A549 (cell line): ENCODE measurements around the gene UNC119B. TPM values are rescaled to one million over a fixed set of nuclear protein-coding genes. Genes with fewer than 3 reads are reported as not detected.

Experiments used
- ATAC-seq, 2 experiments: fragments of 200-7000 bp in 1 of 2; fragments of >200 bp in 1 of 2; cut with Nextera tagmentation in 1 of 2; cut with Tn5 transposase in 1 of 2; 3 replicates each; pipeline versions ENCODE4 v1.8.0 to v1.9.1; 2018 to 2020; ENCODE audit warnings: mild to moderate bottlenecking in 1 of 2, moderate library complexity in 1 of 2
- CTCF ChIA-PET: fragments of 300-600 bp; sonication (Branson Sonifier 250); formaldehyde crosslinking; extraction: SDS; loops from one replicate; lab custom pipeline; 2021; ENCODE audit warnings: antibody characterized with exemption, inconsistent platforms; lab: Yijun Ruan, JAX
- POLR2A ChIA-PET: fragments of 350-600 bp; formaldehyde crosslinking; extraction: SDS; loops from one replicate; lab custom pipeline; 2021; ENCODE audit warnings: antibody characterized with exemption, inconsistent platforms; lab: Yijun Ruan, JAX
- DNase-seq, 2 experiments: peaks; one replicate each; pipeline versions ENCODE4 v3.0.0 to v3.0.0-alpha.2; 2011 to 2016; ENCODE audit warnings: low read depth in 1 of 2, low spot score in 1 of 2
- FAIRE-seq: peaks from 2 replicates; lab custom pipeline; 2011; peaks lifted over from hg19 to GRCh38; lab: Jason Lieb, UNC
- H3K27ac ChIP-seq, 2 experiments: fragments of >200 bp; sonication (Bioruptor Twin); formaldehyde crosslinking; 3 replicates each; pipeline ENCODE4 v1.5.1; 2016 to 2017
- H3K4me1 ChIP-seq: fragments of >200 bp; sonication (Bioruptor Twin); formaldehyde crosslinking; 3 replicates; pipeline ENCODE4 v1.6.1; 2016
- H3K4me2 ChIP-seq: fragments of >200 bp; sonication (Bioruptor Twin); formaldehyde crosslinking; 3 replicates; pipeline ENCODE4 v1.6.1; 2016
- H3K4me3 ChIP-seq: fragments of >200 bp; sonication (Bioruptor Twin); formaldehyde crosslinking; 3 replicates; pipeline ENCODE4 v1.5.1; 2016
- H3K9me3 ChIP-seq: fragments of >200 bp; sonication (Bioruptor Twin); formaldehyde crosslinking; 3 replicates; pipeline ENCODE4 v1.6.1; 2016
- CEBPB ChIP-seq, 2 experiments: fragments of >200 bp in 1 of 2; sonication (Bioruptor Twin) in 1 of 2; formaldehyde crosslinking in 1 of 2; IDR thresholded peaks; 2 replicates each; pipeline ENCODE4 v1.6.1; 2012 to 2016
- CHD2 ChIP-seq: fragments of 150-350 bp; IDR thresholded peaks from 2 replicates; pipeline ENCODE4 v1.6.1; 2014; ENCODE audit warnings: low read length; ENCODE audit not compliant: partially characterized antibody
- EHF ChIP-seq: fragments of 250-450 bp; sonication (Bioruptor Pico); IDR thresholded peaks from 2 replicates; pipeline ENCODE4 v1.5.0; 2020; ENCODE audit warnings: mild to moderate bottlenecking
- ELK1 ChIP-seq: fragments of 150-350 bp; IDR thresholded peaks from 2 replicates; pipeline ENCODE4 v1.6.1; 2014; ENCODE audit warnings: low read depth, mild to moderate bottlenecking, low read length
- FOXS1 ChIP-seq: fragments of 250-450 bp; sonication (Bioruptor Pico); IDR thresholded peaks from 2 replicates; pipeline ENCODE4 v1.5.0; 2020; ENCODE audit warnings: mild to moderate bottlenecking, moderate library complexity
- GATA3 ChIP-seq: IDR thresholded peaks from 2 replicates; pipeline ENCODE4 v1.6.1; 2012; ENCODE audit warnings: borderline replicate concordance
- HDAC2 ChIP-seq: fragments of 200-600 bp; sonication (generic); IDR thresholded peaks from 2 replicates; pipeline ENCODE4 v1.6.1; 2016
- HEYL ChIP-seq: fragments of 250-450 bp; sonication (Bioruptor Pico); IDR thresholded peaks from 2 replicates; pipeline ENCODE4 v1.8.0; 2021; ENCODE audit warnings: mild to moderate bottlenecking, moderate library complexity
- HOXA7 ChIP-seq: fragments of 250-450 bp; sonication (Bioruptor Pico); IDR thresholded peaks from 2 replicates; pipeline ENCODE4 v1.5.0; 2020; ENCODE audit warnings: mild to moderate bottlenecking, moderate library complexity
- KDM1A ChIP-seq: fragments of 200-600 bp; sonication (generic); IDR thresholded peaks from 2 replicates; pipeline ENCODE4 v1.6.1; 2016; ENCODE audit warnings: low read depth, mild to moderate bottlenecking
- KDM5A ChIP-seq: fragments of 200-600 bp; sonication (generic); IDR thresholded peaks from 2 replicates; pipeline ENCODE4 v1.6.1; 2016; ENCODE audit warnings: antibody characterized with exemption, mild to moderate bottlenecking
- MYC ChIP-seq: IDR thresholded peaks from 2 replicates; pipeline ENCODE4 v1.6.1; 2012; ENCODE audit warnings: mild to moderate bottlenecking, inconsistent platforms, low read length, improper control_type of control experiment, borderline replicate concordance
- PBX3 ChIP-seq: IDR thresholded peaks from 2 replicates; pipeline ENCODE4 v1.6.1; 2012
- PHF8 ChIP-seq: fragments of 200-600 bp; sonication (generic); IDR thresholded peaks from 2 replicates; pipeline ENCODE4 v1.6.1; 2016; ENCODE audit warnings: low read depth, mild to moderate bottlenecking, antibody characterized with exemption, moderate library complexity, borderline replicate concordance
- POLR2A ChIP-seq: IDR thresholded peaks from 2 replicates; pipeline ENCODE4 v1.6.1; 2012; ENCODE audit warnings: mild to moderate bottlenecking, low read length
- SREBF2 ChIP-seq: fragments of 450-650 bp; IDR thresholded peaks from 2 replicates; pipeline ENCODE4 v1.6.1; 2014; ENCODE audit warnings: mild to moderate bottlenecking, moderate library complexity
- ZC3H11A ChIP-seq: fragments of 450-650 bp; IDR thresholded peaks from 2 replicates; pipeline ENCODE4 v1.6.1; 2014; ENCODE audit warnings: antibody characterized with exemption, mild to moderate bottlenecking
- ZFP36 ChIP-seq: fragments of 450-650 bp; IDR thresholded peaks from 2 replicates; pipeline ENCODE4 v1.6.1; 2014; ENCODE audit warnings: borderline replicate concordance; ENCODE audit not compliant: partially characterized antibody
- ZNF302 ChIP-seq: fragments of 250-450 bp; sonication (Bioruptor Pico); IDR thresholded peaks from 2 replicates; pipeline ENCODE4 v1.9.0; 2021; ENCODE audit warnings: inconsistent platforms, mild to moderate bottlenecking, moderate library complexity
- WGBS: methylation state at CpG from one replicate; pipeline ENCODE4 v1.1.6; 2017; ENCODE audit errors: missing lambda C conversion rate; 5-methylcytosine and 5-hydroxymethylcytosine counted together
- polyA plus RNA-seq, 4 experiments: library from polyadenylated mRNA; depleted of rRNA in 3 of 4; stranded (reverse); fragments of >200 nt; fragmentation: RNase III in 1 of 4; extraction: RNeasy Plus Mini Kit Qiagen cat#74134 plus additional on column Dnase treatment in 1 of 4; gene quantifications; 2 replicates in 3 of 4; 3 replicates in 1 of 4; pipeline ENCODE4 v1.2.3, GENCODE V29; 2011 to 2017
- TF ChIP-seq, protein P1 (sequence below): IDR thresholded peaks from 2 replicates; pipeline ENCODE4 v1.6.1; 2012
- TF ChIP-seq, protein P2 (sequence below): fragments of >200 bp; sonication (Bioruptor Twin); formaldehyde crosslinking; IDR thresholded peaks from 3 replicates; pipeline ENCODE4 v1.5.1; 2016
- TF ChIP-seq, protein P3 (sequence below): fragments of >200 bp; sonication (Bioruptor Twin); formaldehyde crosslinking; IDR thresholded peaks from 3 replicates; pipeline ENCODE4 v1.6.1; 2016
- TF ChIP-seq, protein P4 (sequence below): IDR thresholded peaks from 2 replicates; pipeline ENCODE4 v1.6.1; 2012; ENCODE audit warnings: low read depth, borderline replicate concordance

UNC119B gene
- polyA plus RNA-seq, 2 of the 4 experiments (the other 2 are of a cell fraction) = 25.8 to 41.5 TPM

GRCh38 chr12:120696626-120697025 lies 13.6 kb upstream of the UNC119B start:
- ATAC-seq (no peak), FAIRE-seq (no peak)

GRCh38 chr12:120697344-120697743 lies 12.9 kb upstream of the UNC119B start:
- POLR2A ChIA-PET = no interaction called here
- Histone ChIP-seq H3K4me1 (peaks cover 18% of the 10 kb centered on the region), H3K4me2 (no peak overlapping the region), H3K9me3 (no peaks in the 10 kb centered on the region)
- CTCF ChIA-PET = interaction anchor here (3.1 to 19.0 kb wide), 2 partner anchors 13 to 50 kb away, joined by 13 to 137 read pairs; partner anchors contain the start of gene UNC119B
- no peak for FAIRE-seq
- WGBS = 67% methylated on average over 1 of the region's 1 CpG
- TF ChIP-seq, protein P1, sequence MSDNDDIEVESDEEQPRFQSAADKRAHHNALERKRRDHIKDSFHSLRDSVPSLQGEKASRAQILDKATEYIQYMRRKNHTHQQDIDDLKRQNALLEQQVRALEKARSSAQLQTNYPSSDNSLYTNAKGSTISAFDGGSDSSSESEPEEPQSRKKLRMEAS = no peak
- TF ChIP-seq PBX3 (no peak), ZNF302 (CRISPR knock-in tag) (no peak), HDAC2 (no peak), EHF (CRISPR knock-in tag) (no peak), PHF8 (no peak), HEYL (CRISPR knock-in tag) (no peak), POLR2A (no peak), CHD2 (no peak), CEBPB (IDR thresholded peaks at IDR 0.05) (no peak), ZFP36 (no peak), ZC3H11A (no peak), GATA3 (no peak), HOXA7 (CRISPR knock-in tag) (no peak), KDM5A (no peak), MYC (no peak), KDM1A (no peak)
- TF ChIP-seq, protein P2, sequence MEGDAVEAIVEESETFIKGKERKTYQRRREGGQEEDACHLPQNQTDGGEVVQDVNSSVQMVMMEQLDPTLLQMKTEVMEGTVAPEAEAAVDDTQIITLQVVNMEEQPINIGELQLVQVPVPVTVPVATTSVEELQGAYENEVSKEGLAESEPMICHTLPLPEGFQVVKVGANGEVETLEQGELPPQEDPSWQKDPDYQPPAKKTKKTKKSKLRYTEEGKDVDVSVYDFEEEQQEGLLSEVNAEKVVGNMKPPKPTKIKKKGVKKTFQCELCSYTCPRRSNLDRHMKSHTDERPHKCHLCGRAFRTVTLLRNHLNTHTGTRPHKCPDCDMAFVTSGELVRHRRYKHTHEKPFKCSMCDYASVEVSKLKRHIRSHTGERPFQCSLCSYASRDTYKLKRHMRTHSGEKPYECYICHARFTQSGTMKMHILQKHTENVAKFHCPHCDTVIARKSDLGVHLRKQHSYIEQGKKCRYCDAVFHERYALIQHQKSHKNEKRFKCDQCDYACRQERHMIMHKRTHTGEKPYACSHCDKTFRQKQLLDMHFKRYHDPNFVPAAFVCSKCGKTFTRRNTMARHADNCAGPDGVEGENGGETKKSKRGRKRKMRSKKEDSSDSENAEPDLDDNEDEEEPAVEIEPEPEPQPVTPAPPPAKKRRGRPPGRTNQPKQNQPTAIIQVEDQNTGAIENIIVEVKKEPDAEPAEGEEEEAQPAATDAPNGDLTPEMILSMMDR = no peak
- TF ChIP-seq, protein P3, sequence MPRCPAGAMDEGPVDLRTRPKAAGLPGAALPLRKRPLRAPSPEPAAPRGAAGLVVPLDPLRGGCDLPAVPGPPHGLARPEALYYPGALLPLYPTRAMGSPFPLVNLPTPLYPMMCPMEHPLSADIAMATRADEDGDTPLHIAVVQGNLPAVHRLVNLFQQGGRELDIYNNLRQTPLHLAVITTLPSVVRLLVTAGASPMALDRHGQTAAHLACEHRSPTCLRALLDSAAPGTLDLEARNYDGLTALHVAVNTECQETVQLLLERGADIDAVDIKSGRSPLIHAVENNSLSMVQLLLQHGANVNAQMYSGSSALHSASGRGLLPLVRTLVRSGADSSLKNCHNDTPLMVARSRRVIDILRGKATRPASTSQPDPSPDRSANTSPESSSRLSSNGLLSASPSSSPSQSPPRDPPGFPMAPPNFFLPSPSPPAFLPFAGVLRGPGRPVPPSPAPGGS = no peak
- TF ChIP-seq, protein P4, sequence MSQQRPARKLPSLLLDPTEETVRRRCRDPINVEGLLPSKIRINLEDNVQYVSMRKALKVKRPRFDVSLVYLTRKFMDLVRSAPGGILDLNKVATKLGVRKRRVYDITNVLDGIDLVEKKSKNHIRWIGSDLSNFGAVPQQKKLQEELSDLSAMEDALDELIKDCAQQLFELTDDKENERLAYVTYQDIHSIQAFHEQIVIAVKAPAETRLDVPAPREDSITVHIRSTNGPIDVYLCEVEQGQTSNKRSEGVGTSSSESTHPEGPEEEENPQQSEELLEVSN = no peak
- TF ChIP-seq, all 56 proteins: peak for 0
- DNase-seq (no peak), ATAC-seq (no peak)
- Histone ChIP-seq H3K4me3 (no peak overlapping the region), H3K27ac (no peak overlapping the region)

More at GRCh38 chr12:120696626-120697025, 13.6 kb upstream of the UNC119B start:
- TF ChIP-seq ELK1 (no peak), ZFP36 (no peak), FOXS1 (no peak), SREBF2 (no peak)
- H3K4me1 ChIP-seq = peaks cover 26% of the 10 kb centered on the region
- no peak for DNase-seq
- H3K4me3 ChIP-seq = no peak overlapping the region
- CTCF ChIA-PET = interaction anchor here (1.0 to 19.0 kb wide), 2 partner anchors 9 to 49 kb away, joined by 3 to 137 read pairs; no protein-coding TSS in a partner anchor
- WGBS = 77% methylated on average over 6 of the region's 6 CpGs
- POLR2A ChIA-PET = no interaction called here
- no peak overlapping the region for H3K27ac ChIP-seq
- H3K9me3 ChIP-seq = no peaks in the 10 kb centered on the region
- no peak overlapping the region for H3K4me2 ChIP-seq
